AG09319 (cell line): ENCODE data around the gene SRSF6.
"Not testable (repeated sequence)": the region's sequence is repeated elsewhere in the genome, so short reads cannot be mapped to it uniquely, and the experiment has no call there.

ENCODE experiments used
- DNase-seq: peaks from one replicate; pipeline ENCODE4 v3.0.0-alpha.2; 2010; ENCODE audit warnings: low read depth; ENCODE audit errors: extremely low read depth
- CTCF ChIP-seq: IDR thresholded peaks from 2 replicates; pipeline ENCODE4 v1.5.1; 2011; ENCODE audit warnings: low read depth, mild to moderate bottlenecking, inconsistent platforms, low read length, moderate library complexity

Gene SRSF6

GRCh38 chr20:43472671-43473380 is 15.1 kb downstream of the SRSF6 start:
- TF ChIP-seq CTCF, result no peak
- no peak for DNase-seq

- no peak for TF ChIP-seq CTCF
- DNase-seq, result no peak
Observed at GRCh38 chr20:43473381-43473704, 15.6 kb downstream of the SRSF6 start.

GRCh38 chr20:43477193-43477592 is 19.5 kb downstream of the SRSF6 start:
- TF ChIP-seq CTCF, result no peak
- DNase-seq, result no peak

GRCh38 chr20:43477619-43478018 is 19.9 kb downstream of the SRSF6 start:
- no peak for DNase-seq
- TF ChIP-seq CTCF, result no peak

- no peak for TF ChIP-seq CTCF
- no peak for DNase-seq
Observed at GRCh38 chr20:43490038-43490437, 32.3 kb downstream of the SRSF6 start.

GRCh38 chr20:43492101-43492500 is 34.4 kb downstream of the SRSF6 start:
- DNase-seq, result no peak
- no peak for TF ChIP-seq CTCF

- no peak for DNase-seq
Observed at GRCh38 chr20:43495388-43495787, 37.7 kb downstream of the SRSF6 start.

GRCh38 chr20:43502021-43502420 is 44.3 kb downstream of the SRSF6 start:
- DNase-seq, result not testable (repeated sequence)

More at GRCh38 chr20:43495388-43495787, 37.7 kb downstream of the SRSF6 start:
- TF ChIP-seq CTCF, result no peak
